Measurements from ENCODE around the gene DCST2.
A peak's percentile ranks its signal among the peaks of the same experiment; 100 is the strongest.
"Not testable (repeated sequence)": the region's sequence is repeated elsewhere in the genome, so short reads cannot be mapped to it uniquely, and the experiment has no call there.

The DCST2 gene

GRCh38 chr1:154995301-154995983 is 38.1 kb downstream of the DCST2 start:
- FAIRE-seq = not testable (repeated sequence)

GRCh38 chr1:154994591-154994990 is 39.0 kb downstream of the DCST2 start:
- FAIRE-seq = no peak

- FAIRE-seq = no peak
Observed at GRCh38 chr1:154994269-154994587, 39.4 kb downstream of the DCST2 start.

- FAIRE-seq = no peak
Observed at GRCh38 chr1:154993572-154994268, 39.9 kb downstream of the DCST2 start, which contains the start of gene LENEP. Gene LENEP (plus strand): TSS chr1:154993586. CDS start chr1:154993608, 22 bp downstream.

- no peak for FAIRE-seq
Observed at GRCh38 chr1:154992721-154993571, 40.6 kb downstream of the DCST2 start.

GRCh38 chr1:154990276-154990675 is 43.3 kb downstream of the DCST2 start:
- no peak for FAIRE-seq

- no peak for FAIRE-seq
Observed at GRCh38 chr1:154989195-154989860, 44.3 kb downstream of the DCST2 start.

- no peak for FAIRE-seq
Observed at GRCh38 chr1:154988058-154988954, 45.3 kb downstream of the DCST2 start.

- FAIRE-seq = no peak
Observed at GRCh38 chr1:154987326-154987725, 46.3 kb downstream of the DCST2 start.

- not testable (repeated sequence) for FAIRE-seq
Observed at GRCh38 chr1:154986736-154987135, 46.8 kb downstream of the DCST2 start.

GRCh38 chr1:154983776-154984466 is 49.7 kb downstream of the DCST2 start:
- no peak for FAIRE-seq

GRCh38 chr1:154982897-154983648 is 50.5 kb downstream of the DCST2 start, which contains the start of gene FLAD1:
Gene FLAD1 (plus strand): TSS chr1:154983344. CDS start chr1:154983695, 351 bp downstream.
- peak; percentile 97 for FAIRE-seq

GRCh38 chr1:154982341-154982740 is 51.2 kb downstream of the DCST2 start:
- no peak for FAIRE-seq

- FAIRE-seq = no peak
Observed at GRCh38 chr1:154978360-154978759, 55.2 kb downstream of the DCST2 start.

- not testable (repeated sequence) for FAIRE-seq
Observed at GRCh38 chr1:154977762-154978161, 55.8 kb downstream of the DCST2 start.

- FAIRE-seq = no peak
Observed at GRCh38 chr1:154975409-154976059, 58.0 kb downstream of the DCST2 start.

- no peak for FAIRE-seq
Observed at GRCh38 chr1:154974808-154975408, 58.7 kb downstream of the DCST2 start.

GRCh38 chr1:154974102-154974807 is 59.3 kb downstream of the DCST2 start, which contains the start of gene CKS1B:
Gene CKS1B (plus strand): TSS chr1:154974681. CDS start chr1:154974746, 65 bp downstream.
- FAIRE-seq = peak; percentile 99

All from G401.6 (cell line).